ENCODE data around the gene OR51B5.

DNA sequence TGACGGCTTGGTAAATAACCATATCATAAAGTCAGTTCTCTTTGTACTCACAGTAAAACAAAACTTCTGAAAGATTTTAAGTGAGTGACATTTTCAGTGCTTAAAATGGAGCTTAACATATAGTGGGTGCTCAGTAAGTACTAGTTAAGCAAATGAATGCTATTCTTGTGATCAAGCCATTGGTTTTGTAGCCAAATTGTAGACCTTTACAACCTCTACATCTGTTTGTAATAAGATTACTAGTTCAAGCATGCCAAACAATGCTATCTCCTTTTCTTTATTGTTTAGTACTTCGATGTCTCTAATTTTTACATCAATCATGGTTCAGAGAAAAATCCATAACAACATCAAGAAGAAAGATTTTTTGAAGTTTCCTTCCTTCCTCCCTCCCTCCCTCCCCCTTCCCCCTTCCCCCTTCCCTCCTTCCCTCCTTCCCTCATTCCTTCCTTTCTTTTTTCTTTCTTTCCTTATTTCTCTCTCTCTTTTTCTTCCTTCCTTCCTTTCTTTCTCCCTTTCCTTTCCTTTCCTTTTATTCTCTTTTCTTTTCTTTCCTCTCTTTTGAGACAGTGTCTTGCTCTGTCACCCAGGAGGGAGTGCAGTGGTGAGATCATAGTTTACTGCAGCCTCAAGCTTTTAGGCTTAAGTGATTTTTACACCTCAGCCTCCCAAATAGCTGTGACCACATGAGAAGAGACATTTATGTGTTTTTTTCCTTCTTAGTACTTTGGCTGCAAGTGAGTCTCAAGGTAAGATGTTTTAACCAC, 35.9 kb downstream of the OR51B5 start:
- TF ChIP-seq, protein P1, sequence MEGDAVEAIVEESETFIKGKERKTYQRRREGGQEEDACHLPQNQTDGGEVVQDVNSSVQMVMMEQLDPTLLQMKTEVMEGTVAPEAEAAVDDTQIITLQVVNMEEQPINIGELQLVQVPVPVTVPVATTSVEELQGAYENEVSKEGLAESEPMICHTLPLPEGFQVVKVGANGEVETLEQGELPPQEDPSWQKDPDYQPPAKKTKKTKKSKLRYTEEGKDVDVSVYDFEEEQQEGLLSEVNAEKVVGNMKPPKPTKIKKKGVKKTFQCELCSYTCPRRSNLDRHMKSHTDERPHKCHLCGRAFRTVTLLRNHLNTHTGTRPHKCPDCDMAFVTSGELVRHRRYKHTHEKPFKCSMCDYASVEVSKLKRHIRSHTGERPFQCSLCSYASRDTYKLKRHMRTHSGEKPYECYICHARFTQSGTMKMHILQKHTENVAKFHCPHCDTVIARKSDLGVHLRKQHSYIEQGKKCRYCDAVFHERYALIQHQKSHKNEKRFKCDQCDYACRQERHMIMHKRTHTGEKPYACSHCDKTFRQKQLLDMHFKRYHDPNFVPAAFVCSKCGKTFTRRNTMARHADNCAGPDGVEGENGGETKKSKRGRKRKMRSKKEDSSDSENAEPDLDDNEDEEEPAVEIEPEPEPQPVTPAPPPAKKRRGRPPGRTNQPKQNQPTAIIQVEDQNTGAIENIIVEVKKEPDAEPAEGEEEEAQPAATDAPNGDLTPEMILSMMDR (IDR thresholded peaks at IDR 0.05), result no peak
- TF ChIP-seq EZH2 (IDR thresholded peaks at IDR 0.05; ENCODE audit: borderline replicate concordance, insufficient read depth, low read depth, low read length, poor library complexity, severe bottlenecking), result no peak
